GM15510 (cell line): ENCODE measurements around the gene KRT76.

Experiments
- POLR2A ChIP-seq: IDR thresholded peaks from 3 replicates; pipeline ENCODE4 v1.6.1; 2011; ENCODE audit warnings: borderline replicate concordance; ENCODE audit not compliant: insufficient read length; ENCODE audit errors: extremely low read depth

KRT76 gene

DNA sequence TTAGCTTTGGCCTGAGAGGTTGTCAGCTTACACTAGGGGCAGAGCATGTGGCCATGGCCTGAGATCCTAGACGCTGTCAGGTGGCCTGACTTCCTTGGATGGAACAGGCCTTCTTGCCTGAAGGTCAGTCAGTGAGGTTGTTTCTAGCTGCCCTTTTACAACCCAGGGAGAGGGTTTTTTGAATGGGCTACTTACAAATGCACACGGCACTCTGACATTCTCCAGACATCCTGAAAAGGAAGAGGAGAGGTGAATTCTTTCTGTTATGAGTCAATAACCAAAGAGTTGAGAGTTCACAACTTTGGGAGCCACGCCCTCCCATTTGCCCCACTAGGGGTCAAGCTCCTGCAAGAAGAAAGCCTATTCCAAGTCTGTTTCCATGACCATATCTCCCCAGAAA lies 7.8 kb downstream of the KRT76 start:
- TF ChIP-seq POLR2A = no peak

DNA sequence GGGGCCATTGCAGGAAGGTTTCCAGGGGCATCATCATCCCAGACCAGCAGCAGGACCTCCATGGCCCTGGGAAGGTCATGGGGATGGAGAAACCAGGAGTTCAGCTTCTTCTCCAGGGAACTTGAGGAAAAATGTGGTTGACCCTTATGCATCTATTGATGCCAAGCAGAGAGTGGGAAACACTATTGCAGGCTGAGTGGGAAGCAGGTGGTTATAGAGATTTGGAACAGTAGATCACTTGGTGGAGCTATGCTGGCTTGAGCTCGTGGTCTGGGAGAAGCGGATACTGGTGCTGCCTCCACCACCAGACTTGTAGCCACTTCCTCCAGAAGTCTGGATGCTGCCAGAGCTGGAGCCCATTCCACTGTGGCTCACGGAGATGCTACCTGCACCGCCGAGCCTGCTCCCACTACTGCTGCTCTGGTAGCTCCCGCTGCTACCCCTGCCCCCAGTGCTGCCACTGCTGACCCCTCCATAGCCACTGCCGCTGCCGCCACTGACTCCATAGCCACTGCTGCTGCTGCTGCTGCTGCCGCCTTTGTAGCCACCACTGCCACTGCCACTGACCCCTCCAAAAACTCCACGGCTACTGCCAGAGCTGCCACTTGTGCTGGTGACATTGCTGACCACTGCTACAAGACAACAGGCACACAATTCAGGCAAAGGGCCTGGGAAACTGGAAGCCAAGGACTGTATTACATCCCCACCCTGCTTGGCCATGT lies 8.5 kb downstream of the KRT76 start:
- TF ChIP-seq POLR2A = no peak

DNA sequence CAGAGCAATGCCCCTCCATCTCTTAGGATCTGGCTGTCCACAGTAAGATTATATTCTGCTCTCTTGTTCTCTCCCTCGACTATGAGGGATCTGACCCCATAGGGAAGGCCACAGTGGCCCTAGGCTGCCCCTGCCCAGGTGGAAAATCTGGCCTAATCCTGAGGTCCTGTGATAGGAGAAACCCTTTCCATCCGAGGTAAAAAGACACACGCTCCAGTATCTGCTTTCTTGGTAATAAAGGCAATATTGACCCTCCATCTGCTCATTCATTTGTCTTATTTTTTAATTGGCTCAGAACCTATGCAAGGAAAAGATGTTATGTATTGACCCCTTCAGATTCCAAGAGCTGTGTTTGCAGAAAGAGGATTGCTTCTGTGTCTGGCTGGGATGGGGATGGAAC lies 9.7 kb downstream of the KRT76 start:
- no peak for TF ChIP-seq POLR2A

DNA sequence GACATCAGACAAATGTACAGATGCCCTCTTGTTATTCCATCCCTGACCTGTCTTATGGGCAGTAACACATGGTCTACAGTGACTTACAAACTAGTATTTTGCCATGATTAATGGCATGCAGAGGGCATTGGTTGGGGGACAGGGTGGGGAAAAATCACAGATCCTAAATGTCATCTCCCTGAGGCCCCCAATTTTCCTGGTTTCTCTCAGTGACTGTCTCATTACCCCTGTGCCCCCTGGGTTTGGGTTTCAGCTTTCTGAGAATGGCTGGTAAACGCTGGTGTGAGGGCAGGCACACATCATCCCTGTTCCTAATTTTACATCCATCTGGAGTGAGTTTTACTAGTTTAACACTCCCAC lies 10.1 kb downstream of the KRT76 start:
- no peak for TF ChIP-seq POLR2A

DNA sequence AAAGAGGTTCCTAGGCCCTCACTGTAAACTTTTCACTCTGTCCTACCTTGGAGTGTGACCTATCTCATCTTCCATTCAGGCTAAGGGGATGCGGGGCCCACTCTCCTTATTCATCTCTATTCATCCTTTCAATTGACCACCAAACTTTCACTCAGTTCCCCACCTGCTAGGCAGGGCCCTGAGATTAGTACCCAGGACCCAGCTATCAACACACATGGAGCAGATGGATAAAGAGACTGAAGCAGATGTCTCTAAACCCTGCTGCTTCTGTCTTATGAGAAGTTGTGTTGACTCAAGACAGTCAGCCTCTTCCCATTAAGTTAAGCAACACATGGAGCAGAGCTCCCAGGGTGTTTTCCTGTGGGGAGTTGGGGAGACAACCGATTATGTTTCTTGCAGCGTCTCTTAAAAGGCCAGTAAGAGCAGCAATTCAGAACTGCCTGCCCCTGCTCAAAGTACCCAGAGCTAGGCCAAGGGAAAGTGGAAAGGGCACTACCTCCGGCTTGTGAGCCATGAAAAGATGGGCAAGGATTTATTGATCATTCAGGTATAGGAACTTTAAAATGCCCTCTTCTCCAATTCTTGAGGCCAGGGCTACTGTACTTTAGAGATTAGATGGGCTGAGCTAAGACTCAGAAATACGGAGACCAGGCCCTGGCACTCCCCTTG lies 10.7 kb downstream of the KRT76 start:
- TF ChIP-seq POLR2A = no peak

DNA sequence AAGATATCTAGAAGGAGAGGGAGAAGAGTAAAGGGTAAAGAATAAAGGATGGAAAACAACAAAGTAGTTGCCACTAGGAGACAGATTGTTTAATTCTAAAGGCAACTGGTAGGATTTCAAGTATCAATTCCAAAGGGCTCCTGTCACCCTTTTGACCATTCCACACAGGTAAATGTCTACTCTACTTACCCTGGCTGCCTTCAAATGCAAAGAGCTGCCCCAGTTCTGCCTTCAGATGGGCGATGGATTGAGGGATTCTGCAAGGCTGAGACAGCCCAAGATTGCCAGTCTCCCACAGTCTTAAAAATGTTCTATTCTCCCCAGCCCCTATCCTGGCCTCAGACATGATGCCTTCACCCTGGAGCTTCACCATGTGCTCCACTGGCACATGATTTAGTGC lies 11.4 kb downstream of the KRT76 start:
- TF ChIP-seq POLR2A = no peak

DNA sequence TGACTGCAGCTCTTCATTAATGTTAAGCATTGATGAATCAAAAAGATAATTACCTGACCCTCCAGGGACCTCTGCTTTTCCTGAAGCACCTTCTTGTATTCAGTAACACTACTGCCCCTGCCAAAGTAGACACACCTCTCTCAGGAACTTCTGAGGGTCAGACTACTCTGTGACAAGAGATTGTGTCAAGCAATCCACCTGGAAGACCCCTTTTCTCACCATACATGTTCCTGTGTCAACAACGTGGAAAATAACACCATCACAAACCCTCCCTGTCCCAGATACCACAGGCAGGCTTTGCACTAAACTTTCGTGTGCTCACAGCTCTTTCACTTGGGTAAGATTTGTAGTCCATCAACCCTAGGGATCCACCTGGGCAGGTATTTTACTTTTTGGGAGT lies 13.2 kb downstream of the KRT76 start:
- no peak for TF ChIP-seq POLR2A

DNA sequence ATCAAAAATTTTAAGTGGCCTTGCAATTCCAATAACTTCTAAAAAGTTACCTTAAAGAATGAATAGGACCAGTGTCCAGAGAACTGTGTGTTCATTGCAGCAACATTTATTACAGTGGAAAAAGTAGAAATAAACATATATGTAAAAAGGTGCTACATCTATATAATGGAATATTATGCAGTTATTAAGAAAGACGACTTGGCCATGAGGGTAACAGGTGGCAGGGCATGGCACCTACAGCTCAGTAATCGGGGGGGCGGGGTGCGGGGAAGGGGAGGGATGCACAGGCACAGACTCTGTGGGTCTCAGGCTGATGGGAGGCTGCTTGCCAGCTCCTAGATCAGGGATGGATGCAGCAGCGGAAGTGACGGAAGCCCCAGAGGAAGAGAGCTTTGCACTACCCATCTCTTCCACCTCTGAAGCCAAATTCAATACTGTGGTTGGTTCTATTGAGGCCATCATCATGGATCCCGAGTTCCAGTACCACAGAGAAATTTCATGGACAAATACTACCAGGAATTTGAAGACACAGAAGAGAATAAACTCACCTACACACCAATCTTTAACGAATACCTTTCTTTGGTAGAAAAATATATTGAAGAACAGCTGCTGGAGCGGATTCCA lies 14.0 kb downstream of the KRT76 start:
- no peak for TF ChIP-seq POLR2A

DNA sequence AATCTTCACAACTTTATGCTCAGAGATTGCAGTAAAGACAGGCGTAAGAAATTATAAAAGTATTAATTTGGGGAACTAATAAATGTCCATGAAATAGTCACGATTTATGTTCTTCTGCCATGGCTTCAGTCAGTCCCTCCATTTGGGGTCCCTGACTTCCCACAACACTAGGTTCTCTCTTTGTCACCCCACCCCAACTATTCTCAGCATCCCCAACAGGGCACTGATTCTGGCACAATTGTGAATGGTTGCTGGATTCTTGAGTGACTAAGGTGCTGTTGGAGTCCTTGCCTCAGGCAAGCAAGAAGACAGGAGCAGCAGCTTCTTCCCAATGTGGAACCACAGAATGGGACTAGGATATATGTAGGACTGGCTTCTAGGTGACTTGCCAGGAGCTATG lies 15.3 kb downstream of the KRT76 start:
- TF ChIP-seq POLR2A = no peak

DNA sequence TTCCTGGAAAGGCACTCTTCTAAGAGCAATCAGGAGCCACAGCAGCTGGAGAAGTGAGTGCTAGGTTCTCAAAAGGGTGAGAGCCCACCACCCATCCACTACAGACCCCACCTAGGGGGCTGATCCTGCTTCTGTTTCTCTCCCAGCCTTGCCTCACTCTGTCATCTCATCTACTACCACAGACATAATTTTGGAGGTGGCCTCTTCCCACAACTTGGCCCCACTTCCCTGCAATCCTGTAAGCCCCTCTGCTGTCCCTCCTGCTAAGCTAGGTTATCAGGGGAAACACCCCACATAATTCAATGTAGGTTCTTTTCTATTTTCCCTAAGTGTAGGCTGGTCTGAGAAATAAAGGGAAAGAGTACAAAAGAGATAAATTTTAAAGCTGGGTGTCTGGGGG lies 16.5 kb downstream of the KRT76 start:
- TF ChIP-seq POLR2A = no peak

DNA sequence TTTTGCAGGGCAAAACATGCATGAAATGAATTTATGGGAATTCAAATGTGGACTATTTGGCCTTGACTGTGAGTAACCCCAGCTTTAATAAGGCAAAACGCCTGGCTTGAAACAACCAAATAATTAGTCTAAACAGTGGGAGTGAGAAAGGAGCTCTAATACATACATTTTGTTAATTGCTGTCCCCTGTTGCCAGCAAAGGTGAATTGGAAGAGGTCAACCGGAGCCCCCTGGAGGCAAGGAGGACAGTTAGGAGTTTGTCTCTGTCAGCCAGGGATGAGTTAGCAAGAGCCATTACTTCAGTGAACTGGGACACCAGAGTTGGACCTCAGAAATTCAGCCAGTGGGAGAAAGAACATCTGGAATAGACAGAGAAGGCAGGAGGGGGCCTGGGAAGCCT lies 17.4 kb downstream of the KRT76 start:
- TF ChIP-seq POLR2A = no peak

DNA sequence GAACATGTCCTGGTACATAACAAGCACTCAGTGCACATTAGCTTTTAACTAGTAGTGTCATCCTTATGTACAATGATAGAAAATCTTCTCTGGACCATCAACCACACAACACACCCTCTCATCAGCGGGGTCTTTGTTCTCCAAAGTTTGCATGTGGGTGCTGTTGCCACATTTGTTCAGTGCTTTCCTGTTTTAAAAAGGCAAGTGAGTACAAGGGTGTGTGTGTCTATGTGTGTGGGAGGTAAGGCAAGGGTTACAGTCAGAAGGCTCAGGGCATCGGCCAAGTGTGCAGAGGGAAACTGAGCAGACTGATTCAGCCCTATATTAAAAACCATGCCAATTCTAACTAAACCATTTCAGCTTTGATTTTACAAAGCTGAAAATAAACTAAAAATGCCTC lies 17.9 kb downstream of the KRT76 start:
- no peak for TF ChIP-seq POLR2A

DNA sequence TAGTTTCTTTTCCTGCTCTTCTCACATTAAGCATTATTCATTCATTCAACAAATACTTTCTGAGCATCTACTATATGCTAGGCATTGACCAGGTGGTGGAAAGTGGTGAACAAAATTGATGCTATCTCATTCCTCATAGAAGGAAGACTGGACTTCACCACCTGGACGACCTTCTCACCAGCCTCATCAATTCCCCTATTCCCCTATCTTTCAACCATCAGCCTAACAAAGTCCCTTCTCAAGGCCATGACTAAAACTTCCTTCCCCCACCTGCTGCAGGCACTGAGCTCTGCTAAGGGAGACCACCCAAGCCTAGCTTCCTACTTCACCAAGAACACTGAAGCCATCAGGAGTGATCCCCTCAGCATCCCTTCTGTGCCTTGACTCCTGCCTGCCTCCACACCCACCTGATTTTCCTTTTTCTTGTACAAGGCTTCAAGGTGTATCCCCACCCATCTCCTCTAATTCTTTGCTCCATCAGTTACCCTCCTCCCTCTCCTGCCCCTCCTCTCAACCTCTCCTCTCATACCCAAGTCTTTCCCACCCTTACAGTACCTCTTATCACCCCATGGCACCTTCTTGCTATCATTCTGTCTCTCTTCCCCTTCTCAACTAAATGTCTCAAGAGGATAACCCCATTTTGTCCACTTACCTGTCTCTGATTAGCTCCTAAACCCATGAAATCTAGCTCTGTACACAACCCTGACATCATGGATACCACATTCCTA lies 19.5 kb downstream of the KRT76 start:
- TF ChIP-seq POLR2A = no peak

DNA sequence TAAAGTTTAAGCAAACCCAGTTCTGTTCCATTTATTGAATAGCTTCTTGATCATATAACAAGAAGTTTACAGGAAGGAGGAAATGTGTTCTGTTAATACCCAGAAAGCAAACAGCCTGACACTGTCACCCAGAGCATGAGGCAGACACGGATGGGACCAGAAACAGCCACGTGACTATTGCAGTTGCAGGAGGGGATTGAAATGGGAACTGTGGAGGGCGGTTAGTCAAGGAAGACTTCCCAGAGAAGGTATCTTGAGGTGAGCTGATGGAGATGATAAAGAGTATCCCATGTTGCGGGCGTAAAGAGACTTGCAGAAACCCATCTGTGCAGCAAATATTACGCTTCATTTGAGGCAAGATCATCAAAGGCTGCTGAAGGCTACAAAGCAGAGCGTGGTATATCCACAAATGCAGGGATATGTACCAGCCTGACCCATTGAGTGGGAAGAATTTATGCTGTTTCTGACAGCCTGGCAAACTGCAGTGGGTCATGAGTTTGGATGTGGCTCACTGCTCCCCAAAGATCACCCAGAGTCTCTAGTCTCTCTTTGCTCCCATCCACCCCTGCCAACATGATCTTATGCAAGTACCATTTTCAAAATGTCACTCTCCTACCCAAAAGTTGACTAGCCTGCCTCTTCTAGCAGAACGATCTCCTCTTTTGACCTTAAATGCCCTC lies 20.7 kb downstream of the KRT76 start:
- no peak for TF ChIP-seq POLR2A

DNA sequence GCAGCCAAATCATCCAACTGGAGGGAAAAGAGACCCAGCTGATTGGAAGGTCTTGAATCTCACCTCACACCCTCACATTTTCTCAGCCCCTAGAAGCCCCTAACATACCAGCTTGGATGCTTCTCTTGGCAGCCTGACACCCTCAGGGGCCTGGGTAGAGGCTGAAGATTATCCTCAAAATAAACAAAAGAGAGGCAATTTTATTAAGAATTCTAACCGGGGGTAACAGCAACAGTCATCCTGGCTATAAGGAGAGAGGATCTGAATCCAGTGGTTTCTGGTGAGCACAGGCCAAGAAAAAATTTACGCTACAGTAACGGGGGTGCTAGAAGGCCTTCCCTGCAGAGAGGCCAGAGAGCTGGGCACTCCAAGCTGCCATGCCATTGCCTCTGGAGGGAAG lies 21.6 kb downstream of the KRT76 start:
- no peak for TF ChIP-seq POLR2A
